LNCaP clone FGC (cell line): ENCODE data around the gene NEAT1.
A peak's percentile ranks its signal among the peaks of the same experiment; 100 is the strongest.

Experiments used
- DNase-seq: peaks from one replicate; pipeline ENCODE4 v3.0.0-alpha.2; 2011; ENCODE audit warnings: low read depth
- H3K4me3 ChIP-seq: 2 replicates; pipeline ENCODE4 v1.5.1; 2011; ENCODE audit warnings: mild to moderate bottlenecking, low read depth, low read length, control low read depth
- CTCF ChIP-seq: IDR thresholded peaks from 2 replicates; pipeline ENCODE4 v1.5.1; 2012; ENCODE audit warnings: mild to moderate bottlenecking; ENCODE audit not compliant: control insufficient read depth, insufficient read depth; ENCODE audit errors: extremely low read depth

Gene NEAT1

GRCh38 chr11:65424205-65425104, 1.9 kb downstream of the NEAT1 start:
- DNase-seq, result no peak
- peak overlapping the region; percentile 86 for H3K4me3 ChIP-seq
- no peak for TF ChIP-seq CTCF

- no peak for DNase-seq
- no peak for TF ChIP-seq CTCF
- peak overlapping the region; percentile 86 for H3K4me3 ChIP-seq
Observed at GRCh38 chr11:65425105-65425970, 2.7 kb downstream of the NEAT1 start.

DNA sequence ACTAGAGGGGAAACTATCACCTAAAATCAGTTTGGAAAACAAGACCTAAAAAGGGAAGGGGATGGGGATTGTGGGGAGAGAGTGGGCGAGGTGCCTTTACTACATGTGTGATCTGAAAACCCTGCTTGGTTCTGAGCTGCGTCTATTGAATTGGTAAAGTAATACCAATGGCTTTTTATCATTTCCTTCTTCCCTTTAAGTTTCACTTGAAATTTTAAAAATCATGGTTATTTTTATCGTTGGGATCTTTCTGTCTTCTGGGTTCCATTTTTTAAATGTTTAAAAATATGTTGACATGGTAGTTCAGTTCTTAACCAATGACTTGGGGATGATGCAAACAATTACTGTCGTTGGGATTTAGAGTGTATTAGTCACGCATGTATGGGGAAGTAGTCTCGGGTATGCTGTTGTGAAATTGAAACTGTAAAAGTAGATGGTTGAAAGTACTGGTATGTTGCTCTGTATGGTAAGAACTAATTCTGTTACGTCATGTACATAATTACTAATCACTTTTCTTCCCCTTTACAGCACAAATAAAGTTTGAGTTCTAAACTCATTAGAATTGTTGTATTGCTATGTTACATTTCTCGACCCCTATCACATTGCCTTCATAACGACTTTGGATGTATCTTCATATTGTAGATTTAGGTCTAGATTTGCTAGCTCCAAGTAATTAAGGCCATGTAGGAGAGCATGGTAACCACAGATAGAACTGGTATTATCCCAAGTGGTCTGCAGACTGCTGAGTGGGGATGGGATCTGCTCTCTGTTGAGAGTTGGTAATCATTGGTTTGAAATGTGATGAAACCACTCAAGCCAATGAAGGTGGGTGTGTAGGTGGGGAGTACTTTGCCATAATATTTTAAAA, 3.6 kb downstream of the NEAT1 start:
- DNase-seq, result no peak
- H3K4me3 ChIP-seq, result peak overlapping the region; percentile 86
- TF ChIP-seq CTCF, result no peak

- peak overlapping the region; percentile 86 for H3K4me3 ChIP-seq
- DNase-seq, result peak; percentile 78
- no peak for TF ChIP-seq CTCF
Observed at GRCh38 chr11:65426839-65427690, 4.5 kb downstream of the NEAT1 start.

GRCh38 chr11:65427691-65428577, 5.3 kb downstream of the NEAT1 start:
- 0 out of 2 replicates have a peak, but pooled peaks have one; percentile 3 for TF ChIP-seq CTCF
- no peak for DNase-seq
- H3K4me3 ChIP-seq, result peak overlapping the region; percentile 86; the same call in 1 of the 2 replicates
